Parathyroid adenoma (tissue), 2 donors: ENCODE measurements around the gene UBE2D3.

Source experiments
- H2AFZ ChIP-seq: fragments of 300-600 bp; sonication (generic); one replicate; pipeline ENCODE4 v1.7.0; 2017; ENCODE audit warnings: antibody characterized with exemption, mild to moderate bottlenecking
- H3K27ac ChIP-seq: fragments of 300-600 bp; sonication (generic); one replicate; pipeline ENCODE4 v1.7.0; 2017
- H3K27me3 ChIP-seq: fragments of 300-600 bp; sonication (generic); one replicate; pipeline ENCODE4 v1.7.0; 2017; ENCODE audit warnings: low read length; ENCODE audit not compliant: control insufficient read depth, insufficient read depth
- H3K36me3 ChIP-seq: fragments of 300-600 bp; sonication (generic); one replicate; pipeline ENCODE4 v1.7.0; 2017; ENCODE audit warnings: low read length; ENCODE audit not compliant: control insufficient read depth, insufficient read depth
- H3K4me1 ChIP-seq: fragments of 300-600 bp; sonication (generic); one replicate; pipeline ENCODE4 v1.7.0; 2017; ENCODE audit warnings: control low read depth
- H3K4me2 ChIP-seq: fragments of 300-600 bp; sonication (generic); one replicate; pipeline ENCODE4 v1.7.0; 2017; ENCODE audit warnings: low read length
- H3K4me3 ChIP-seq: fragments of 300-600 bp; sonication (generic); one replicate; pipeline ENCODE4 v1.7.0; 2017; ENCODE audit warnings: low read depth, low read length
- H3K79me2 ChIP-seq: fragments of 300-600 bp; sonication (generic); one replicate; pipeline ENCODE4 v1.7.0; 2017; ENCODE audit warnings: control low read depth
- H3K9ac ChIP-seq: fragments of 300-600 bp; sonication (generic); one replicate; pipeline ENCODE4 v1.7.0; 2017; ENCODE audit warnings: mild to moderate bottlenecking
- H3K9me3 ChIP-seq: fragments of 300-600 bp; sonication (generic); one replicate; pipeline ENCODE4 v1.7.0; 2017; ENCODE audit warnings: low read length; ENCODE audit not compliant: control insufficient read depth
- CTCF ChIP-seq: fragments of 300-600 bp; sonication (generic); IDR thresholded peaks from one replicate; pipeline ENCODE4 v1.7.0; 2017; ENCODE audit warnings: antibody characterized with exemption, mild to moderate bottlenecking
- donor health status: primary hyperparathyroidism.

UBE2D3 gene

GRCh38 chr4:102751941-102752340, 75.4 kb downstream of the UBE2D3 start:
- H2AFZ ChIP-seq, result no peak overlapping the region
- no peak overlapping the region for H3K4me2 ChIP-seq
- no peak overlapping the region for H3K9ac ChIP-seq
- H3K4me1 ChIP-seq, result no peaks in the 10 kb centered on the region
- H3K27ac ChIP-seq, result no peak overlapping the region
- TF ChIP-seq CTCF, result no peak
- H3K9me3 ChIP-seq, result no peaks in the 10 kb centered on the region
- no peaks in the 10 kb centered on the region for H3K36me3 ChIP-seq
- no peaks in the 10 kb centered on the region for H3K27me3 ChIP-seq
- no peak overlapping the region for H3K4me3 ChIP-seq
- peaks cover 2% of the 10 kb centered on the region for H3K79me2 ChIP-seq
